Ecto neural progenitor cell (in vitro differentiated cells): Measurements from ENCODE around the gene TMEM145.
A peak's percentile ranks its signal among the peaks of the same experiment; 100 is the strongest.
"Not testable (repeated sequence)": the region's sequence is repeated elsewhere in the genome, so short reads cannot be mapped to it uniquely, and the experiment has no call there.

ENCODE experiments used
- DNase-seq: peaks from one replicate; pipeline ENCODE4 v3.0.0-alpha.2; 2018; ENCODE audit warnings: low spot score

TMEM145 gene

DNA sequence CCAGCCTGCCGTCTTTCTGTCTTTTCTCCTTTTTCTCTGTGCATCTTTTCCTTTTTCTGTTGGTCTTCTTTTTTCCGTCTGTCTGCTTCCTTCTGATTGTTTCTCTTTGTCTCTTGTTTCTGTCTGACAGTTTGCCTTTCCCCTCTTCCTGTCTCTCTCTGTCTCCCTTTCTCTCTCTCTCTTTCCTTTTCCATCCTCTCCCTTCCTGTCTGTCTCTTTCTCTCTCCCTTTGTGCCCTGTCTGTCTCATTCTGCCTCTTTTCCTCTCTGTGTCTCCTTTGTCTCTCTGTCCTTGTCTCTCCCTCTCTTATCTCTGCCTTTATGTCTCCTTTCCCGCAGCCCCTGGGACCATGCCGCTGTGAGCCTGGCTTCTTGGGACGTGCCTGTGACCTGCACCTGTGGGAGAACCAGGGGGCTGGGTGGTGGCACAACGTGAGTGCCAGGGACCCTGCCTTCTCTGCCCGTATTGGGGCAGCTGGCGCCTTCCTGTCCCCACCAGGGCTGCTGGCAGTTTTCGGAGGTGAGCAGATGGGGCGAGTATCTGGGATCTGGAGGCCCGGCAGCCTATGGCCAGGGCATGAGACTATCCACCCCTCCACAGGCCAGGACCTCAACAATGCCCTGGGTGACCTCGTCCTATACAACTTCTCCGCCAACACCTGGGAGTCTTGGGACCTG, 21.7 kb downstream of the TMEM145 start:
- DNase-seq = no peak

DNA sequence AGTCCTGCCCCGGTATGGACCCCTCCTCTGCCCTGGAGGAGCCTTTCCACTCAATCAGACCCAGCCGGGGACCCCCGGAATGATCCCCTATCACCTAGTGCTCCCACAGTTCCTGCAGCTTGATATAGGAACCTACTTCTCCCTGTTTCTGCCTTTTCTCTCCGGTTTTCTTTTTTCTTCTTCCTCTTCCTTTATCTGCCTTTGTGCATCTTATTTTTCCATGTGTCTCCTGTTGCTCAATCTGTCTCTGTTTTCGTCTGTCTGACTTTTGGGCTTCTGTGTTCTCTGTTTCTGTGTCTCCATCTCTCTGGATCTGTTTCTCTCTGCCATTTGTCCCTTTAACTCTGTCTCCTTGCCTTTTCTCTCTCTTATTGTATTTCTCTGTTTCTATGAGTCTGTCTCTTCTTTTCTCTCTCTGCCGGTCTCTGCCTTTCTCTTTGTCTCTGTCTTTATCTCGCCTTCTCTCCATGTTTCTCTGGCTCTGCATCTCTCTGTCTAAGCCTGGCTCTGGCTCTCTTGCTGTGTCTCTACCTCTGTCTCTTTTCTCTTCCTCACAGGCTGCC, 22.3 kb downstream of the TMEM145 start:
- DNase-seq = no peak

DNA sequence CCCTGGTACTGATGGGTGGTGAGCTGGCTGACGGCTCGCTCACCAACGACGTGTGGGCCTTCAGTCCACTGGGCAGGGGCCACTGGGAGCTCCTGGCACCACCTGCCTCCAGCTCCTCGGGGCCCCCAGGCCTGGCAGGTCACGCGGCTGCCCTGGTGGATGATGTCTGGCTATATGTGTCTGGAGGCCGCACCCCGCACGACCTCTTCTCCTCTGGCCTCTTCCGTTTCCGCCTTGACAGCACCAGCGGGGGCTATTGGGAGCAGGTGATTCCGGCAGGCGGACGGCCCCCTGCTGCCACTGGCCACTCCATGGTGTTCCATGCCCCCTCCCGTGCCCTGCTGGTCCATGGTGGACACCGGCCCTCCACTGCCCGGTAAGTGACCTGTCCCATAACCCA, 22.9 kb downstream of the TMEM145 start:
- no peak for DNase-seq

DNA sequence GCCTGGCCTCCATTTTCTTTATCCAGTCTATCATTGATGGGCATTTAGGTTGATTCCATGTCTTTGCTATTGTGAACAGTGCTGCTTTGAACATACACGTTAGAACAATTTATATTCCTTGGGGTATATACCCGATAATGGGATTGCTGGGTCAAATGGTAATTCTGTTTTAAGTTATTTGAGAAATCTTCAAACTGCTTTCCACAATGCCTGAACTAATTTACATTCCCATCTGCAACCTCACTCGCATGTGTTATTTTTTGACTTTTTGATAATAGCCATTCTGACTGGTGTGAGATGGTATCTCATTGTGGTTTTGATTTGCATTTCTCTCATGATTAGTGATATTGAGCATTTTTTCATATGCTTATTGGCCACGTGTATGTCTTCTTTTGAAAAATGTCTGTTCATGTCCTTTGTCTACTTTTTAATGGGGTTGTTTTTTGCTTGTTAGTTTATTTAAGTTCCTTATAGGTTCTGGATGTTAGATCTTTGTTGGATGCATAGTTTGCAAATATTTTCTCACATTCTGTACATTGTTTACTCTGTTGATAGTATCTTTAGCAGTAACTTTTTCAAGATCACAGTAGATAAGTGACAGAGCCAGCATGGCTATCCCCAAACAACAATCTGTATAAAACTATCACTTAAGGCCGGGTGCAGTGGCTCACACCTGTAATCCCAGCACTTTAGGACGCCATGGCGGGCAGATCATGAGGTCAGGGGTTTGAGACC, 26.2 kb downstream of the TMEM145 start:
- not testable (repeated sequence) for DNase-seq

DNA sequence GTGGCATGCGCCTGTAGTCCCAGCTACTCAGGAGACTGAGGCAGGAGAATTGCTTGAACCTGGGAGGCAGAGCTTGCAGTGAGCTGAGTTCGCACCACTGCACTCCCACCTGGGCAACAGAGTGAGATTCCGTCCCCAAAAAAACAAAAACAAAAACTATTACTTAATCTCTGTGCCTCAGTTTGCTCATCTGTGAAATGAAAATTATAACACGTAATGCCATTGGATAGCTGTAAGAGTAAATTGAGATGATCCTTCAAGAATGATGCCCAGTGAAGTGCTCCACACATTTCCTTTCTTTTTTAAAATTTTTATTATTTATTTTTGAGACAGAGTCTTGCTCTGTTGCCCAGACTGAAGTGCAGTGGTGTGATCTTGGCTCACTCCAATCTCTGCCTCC, 26.8 kb downstream of the TMEM145 start:
- not testable (repeated sequence) for DNase-seq

DNA sequence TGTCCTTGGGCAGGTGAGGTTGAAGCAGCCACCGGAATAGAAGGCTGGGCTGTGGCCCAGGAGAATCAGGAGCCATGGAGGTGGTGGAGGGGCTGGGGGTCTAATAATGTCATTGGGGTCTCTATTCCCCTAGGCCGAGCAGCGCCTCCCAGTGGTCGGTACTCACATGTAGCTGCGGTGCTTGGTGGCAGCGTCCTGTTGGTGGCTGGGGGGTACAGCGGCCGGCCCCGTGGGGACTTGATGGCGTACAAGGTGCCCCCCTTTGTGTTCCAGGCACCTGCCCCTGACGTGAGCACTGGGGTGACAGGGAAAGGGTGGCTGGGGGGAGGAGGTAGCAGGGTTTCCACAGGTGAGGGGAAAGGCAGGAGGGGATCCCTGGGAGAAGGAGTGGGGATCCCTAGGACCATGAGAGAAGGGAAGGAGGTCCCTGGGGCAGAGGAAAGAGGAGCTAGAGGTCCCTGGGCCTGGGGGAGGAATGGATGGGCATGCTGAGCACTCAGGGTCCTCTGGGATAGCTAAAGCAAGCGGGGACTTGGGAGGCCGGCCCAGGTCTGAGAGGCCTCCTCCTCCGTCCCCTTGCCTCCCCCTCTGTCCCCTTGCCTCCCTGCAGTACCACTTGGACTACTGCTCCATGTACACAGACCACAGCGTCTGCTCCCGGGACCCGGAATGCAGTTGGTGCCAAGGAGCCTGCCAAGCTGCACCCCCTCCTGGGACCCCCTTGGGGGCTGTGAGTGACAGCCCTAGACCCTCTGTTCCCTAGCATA, 30.4 kb downstream of the TMEM145 start:
- no peak for DNase-seq

DNA sequence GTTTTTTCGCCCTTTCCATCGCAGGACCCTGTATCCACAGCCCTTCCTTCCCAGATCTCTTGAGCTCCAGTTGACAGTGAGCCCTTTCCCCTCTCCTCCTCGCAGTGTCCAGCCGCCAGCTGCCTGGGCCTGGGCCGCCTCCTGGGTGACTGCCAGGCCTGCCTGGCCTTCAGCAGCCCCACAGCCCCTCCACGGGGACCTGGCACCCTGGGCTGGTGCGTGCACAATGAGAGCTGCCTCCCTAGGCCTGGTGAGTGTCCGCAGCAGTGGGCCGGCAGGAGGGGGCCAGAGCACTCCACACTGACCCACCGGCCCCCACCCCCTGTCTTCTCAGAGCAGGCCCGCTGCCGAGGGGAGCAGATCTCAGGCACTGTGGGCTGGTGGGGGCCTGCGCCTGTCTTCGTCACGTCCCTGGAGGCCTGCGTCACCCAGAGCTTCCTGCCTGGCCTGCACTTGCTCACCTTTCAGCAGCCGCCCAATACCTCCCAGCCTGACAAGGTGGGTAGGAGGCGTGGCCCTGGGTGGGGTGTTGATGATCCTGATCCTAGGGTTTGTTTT, 31.3 kb downstream of the TMEM145 start:
- DNase-seq = no peak

DNA sequence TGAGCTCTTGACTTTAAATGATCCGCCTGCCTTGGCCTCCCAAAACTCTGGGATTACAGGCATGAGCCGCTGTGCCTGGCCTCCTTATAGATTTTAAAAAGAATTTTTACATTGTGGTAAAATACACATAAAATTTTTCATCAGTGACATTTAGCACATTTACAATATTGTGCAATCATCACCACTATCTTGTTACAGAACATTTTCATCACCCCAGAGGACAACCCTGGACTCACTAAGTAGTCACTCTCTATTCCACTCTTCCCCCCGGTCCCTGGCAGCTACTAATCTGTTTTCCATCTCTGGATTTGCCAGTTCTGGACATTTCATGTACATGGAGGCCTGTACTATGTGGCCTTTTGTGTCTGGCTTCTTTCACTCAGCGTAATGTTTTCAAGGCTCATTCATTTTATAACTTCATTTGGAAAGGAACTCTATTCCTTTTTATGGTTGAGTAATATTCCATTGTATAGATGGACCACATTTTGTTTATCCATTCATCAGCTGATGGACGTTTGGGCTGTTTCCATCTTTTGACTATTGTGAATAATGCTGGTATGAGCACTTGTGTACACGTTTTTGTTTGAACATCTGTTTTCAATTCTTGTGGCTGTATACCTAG, 32.2 kb downstream of the TMEM145 start:
- no peak for DNase-seq

DNA sequence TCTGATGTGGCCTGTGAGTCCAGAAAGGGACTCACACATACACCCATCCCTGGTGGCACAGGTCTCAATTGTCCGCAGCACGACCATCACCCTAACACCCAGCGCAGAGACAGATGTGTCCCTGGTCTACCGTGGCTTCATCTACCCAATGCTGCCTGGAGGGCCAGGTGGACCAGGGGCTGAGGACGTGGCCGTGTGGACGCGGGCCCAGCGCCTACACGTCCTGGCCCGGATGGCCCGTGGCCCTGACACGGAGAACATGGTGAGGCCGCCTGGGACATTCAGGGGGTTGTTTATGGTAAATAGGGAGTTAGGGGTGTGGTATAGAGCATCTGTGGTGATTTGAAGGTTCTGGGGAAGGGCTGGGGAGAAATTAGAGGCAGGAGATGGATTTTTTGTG, 35.1 kb downstream of the TMEM145 start:
- DNase-seq = no peak

DNA sequence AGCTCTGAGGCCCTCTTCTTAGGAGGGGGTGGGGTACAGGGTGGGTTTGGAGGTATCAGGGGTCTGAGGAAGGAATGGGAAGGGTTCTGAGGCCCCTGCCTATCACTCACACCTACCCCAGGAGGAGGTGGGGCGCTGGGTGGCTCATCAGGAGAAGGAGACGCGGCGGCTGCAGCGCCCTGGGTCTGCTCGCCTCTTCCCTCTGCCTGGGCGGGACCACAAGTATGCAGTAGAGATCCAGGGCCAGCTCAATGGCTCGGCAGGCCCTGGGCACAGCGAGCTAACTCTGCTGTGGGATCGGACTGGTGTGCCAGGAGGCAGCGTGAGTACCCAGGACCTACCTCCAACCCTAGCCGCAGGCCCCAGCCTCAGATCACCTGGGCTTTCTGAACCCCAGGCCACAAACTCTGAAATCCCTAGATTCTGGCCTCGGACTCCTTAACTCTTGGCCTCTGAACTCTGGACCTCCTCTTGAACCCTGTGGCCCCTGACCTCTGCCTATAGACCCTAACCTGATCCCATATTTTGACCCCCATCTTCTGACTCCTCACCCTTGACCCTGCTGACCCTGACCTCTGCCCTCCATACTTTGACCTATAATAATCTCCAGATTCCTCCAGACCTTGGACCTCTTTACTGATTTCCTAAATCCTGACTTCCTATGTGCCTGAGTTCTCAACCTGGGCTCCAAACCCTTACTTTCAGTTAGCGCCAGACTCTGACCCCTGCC, 36.4 kb downstream of the TMEM145 start:
- no peak for DNase-seq

DNA sequence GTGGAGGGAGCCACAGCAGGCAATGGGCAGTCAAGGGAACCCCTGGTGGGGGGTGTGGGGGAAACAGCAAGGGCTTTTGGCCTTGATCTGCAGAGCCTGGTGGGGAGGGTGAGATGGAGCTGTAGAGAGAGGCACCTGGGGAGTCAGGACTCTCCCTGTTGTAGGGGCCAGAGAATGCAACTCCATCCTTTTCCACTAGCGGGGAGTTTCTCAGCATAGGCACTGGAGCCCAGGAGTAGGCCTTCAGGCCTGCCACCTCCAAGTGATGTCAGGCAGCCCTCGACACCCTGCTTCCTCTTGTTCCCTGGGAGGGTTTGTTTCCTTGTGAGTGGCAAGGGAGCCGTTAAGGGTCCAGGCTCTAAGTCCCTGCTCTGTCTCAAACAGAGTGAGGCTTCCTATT, 37.3 kb downstream of the TMEM145 start:
- DNase-seq = no peak

DNA sequence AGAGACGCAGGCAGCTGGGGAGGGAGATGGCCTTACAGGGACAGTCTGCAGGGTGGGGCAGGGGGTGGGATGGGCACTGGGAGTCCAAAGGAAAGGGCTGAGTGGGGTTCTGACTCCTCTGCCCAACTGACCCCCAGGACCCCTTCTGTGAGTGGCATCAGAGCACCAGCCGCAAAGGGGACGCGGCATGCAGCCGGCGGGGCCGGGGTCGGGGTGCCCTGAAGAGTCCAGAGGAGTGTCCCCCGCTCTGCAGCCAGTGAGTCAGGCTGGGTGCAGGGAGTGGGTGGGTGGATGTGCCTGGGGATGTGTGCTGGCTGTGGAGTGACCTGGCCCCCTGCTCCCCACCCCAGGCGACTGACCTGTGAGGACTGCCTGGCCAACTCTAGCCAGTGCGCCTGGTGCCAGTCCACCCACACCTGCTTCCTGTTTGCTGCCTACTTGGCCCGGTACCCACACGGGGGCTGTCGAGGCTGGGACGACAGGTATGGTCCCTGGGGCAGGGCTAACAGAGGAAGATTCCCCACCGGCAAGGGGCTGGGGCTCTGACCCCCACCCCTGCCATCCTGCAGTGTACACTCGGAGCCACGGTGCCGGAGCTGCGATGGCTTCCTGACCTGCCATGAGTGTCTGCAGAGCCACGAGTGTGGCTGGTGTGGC, 38.1 kb downstream of the TMEM145 start:
- no peak for DNase-seq

DNA sequence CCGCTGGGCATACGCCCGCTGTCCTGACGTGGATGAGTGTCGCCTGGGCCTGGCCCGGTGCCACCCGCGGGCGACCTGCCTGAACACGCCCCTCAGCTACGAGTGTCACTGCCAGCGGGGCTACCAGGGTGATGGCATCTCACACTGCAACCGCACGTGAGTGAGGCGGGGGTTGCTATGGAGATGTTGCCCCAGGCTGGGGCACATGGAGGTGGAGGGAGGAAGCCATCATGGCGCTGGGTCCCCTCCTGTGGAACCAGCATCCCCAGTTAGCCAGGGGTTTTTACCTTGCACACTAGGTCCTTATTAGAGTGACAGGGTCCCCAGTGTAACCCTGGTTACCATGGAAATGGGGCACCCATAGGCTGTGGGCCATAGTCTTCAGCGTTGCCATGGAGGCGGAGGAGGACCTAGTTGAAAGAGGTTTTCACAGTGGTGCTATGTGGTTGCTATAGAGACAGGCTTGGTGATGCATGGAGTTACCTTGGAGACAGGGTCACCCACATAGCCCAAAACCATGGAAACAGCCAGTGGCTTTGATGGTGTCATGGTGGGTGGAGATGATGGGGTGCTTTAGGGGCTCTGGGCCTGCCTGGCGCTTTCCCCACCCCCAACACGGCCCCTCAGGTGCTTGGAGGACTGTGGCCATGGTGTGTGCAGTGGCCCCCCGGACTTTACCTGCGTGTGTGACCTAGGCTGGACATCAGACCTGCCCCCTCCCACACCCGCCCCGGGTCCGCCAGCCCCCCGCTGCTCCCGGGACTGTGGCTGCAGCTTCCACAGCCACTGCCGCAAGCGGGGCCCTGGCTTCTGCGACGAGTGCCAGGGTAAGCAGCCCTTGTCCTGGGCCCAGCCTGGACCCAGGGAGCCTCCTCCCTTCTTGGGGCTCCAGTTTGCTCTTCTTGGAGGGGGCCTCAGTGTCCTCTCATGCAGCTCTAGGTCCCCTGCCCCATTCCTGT, 39.5 kb downstream of the TMEM145 start:
- DNase-seq = peak; percentile 60

DNA sequence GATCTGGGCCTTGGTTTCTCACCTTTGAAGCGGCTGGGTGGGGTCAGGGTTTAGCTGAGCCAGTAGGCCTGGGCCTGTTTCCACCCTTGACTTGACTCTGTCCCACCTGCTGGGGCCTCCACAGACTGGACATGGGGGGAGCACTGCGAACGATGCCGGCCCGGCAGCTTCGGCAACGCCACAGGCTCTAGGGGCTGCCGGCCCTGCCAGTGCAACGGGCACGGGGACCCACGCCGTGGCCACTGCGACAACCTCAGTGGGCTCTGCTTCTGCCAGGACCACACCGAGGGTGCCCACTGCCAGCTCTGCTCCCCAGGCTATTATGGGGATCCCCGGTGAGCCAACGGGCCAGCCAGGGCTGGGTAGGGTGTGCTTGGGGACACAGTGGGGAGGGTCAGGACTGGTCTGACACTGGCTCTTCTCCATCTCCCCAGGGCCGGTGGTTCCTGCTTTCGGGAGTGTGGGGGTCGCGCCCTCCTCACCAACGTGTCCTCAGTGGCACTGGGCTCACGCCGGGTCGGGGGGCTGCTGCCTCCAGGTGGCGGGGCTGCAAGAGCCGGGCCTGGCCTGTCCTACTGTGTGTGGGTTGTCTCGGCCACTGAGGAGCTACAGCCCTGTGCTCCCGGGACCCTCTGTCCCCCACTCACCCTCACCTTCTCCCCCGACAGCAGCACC, 40.4 kb downstream of the TMEM145 start:
- DNase-seq = no peak

DNA sequence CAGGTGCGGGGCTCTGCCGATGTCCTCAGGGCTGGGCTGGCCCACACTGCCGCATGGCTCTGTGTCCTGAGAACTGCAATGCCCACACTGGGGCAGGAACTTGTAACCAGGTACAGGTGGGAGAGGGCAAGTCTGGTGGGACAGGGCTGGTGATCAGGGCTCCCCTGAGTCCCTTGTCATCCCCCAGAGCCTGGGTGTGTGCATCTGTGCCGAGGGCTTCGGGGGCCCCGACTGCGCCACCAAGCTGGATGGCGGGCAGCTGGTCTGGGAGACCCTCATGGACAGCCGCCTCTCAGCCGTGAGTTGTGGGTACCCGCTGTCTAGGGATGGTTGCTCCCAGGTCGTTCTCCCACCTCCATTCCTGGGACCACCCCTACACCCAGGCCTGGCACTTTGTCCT, 42.8 kb downstream of the TMEM145 start:
- no peak for DNase-seq

DNA sequence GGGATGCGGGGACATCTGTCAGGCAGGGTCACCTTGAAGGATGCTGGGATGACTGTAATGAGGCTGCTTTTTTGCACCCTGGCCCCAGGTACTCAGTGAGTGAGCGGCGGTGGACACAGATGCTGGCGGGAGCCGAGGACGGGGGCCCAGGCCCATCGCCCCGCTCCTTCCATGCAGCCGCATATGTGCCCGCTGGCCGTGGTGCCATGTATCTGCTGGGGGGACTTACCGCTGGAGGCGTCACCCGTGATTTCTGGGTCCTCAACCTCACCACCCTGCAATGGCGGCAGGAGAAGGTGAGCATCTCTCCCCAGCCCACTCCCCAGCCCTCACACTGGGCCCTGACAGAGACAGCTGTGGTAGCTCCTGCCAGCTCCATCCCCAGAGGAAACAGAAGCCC, 43.6 kb downstream of the TMEM145 start:
- DNase-seq = no peak

DNA sequence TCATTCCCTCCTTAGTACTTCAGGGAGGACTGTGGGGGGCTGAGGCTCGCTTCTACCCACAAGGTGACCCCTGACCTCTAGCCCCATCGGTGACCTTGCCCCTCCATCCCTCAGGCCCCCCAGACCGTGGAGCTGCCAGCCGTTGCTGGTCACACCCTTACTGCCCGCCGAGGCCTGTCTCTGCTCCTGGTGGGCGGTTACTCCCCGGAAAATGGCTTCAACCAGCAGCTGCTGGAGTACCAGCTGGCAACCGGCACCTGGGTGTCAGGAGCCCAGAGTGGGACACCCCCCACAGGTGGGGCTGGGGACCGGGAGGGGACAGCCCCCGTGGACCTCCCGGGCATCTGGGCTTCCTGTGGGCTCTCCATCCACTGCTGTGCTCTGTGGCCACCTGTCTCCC, 44.2 kb downstream of the TMEM145 start:
- DNase-seq = no peak

DNA sequence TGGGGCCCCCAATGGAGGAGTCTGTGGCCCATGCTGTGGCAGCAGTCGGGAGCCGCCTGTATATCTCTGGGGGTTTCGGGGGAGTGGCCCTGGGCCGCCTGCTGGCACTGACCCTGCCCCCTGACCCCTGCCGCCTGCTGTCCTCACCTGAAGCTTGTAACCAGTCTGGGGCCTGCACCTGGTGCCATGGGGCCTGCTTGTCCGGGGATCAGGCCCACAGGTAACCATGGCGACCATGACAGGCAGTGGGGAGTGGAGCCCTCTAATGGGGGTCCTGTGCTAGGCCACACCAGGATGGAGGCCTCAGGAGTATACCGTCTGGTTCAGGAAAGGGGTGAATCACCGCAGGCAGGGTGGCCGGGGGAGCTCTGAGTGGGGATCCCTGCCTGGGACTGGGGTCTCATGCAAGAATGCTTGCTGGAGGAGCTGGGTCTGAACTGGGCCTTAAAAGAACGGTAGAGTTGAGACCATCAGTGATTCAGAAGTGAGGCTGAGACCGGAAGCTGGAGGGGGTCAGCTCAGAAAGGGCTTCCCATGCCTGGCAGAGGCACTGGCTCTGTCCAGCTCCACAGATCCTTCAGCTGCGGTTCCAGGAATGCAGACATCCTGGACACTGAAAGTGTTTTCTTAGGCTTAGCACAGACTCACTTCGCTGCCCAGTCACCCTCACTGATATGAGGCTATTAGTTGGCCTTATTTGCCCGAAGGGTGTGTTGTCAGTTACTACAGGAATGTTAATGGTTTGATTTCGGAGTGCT, 47.9 kb downstream of the TMEM145 start:
- DNase-seq = peak; percentile 71
